Fibroblast of lung (primary cell): ENCODE results near the gene RADIL. TPM values are rescaled to one million over a fixed set of nuclear protein-coding genes. Genes with fewer than 3 reads are reported as not detected.

ENCODE experiments used
- DNase-seq, 2 donors: peaks; one replicate each; pipeline versions ENCODE4 v3.0.0 to v3.0.0-alpha.2; 2010; ENCODE audit warnings: low read depth in 2 of 2
- H2AFZ ChIP-seq: 2 replicates; pipeline ENCODE4 v1.5.1; 2012; ENCODE audit warnings: low read length, control low read depth, inconsistent platforms
- H3K27ac ChIP-seq: 2 replicates; pipeline ENCODE4 v1.5.1; 2011; ENCODE audit warnings: low read length, control low read depth; ENCODE audit not compliant: insufficient read depth
- H3K27me3 ChIP-seq: 2 replicates; pipeline ENCODE4 v1.5.1; 2011; ENCODE audit warnings: mild to moderate bottlenecking, low read length; ENCODE audit not compliant: control insufficient read depth, insufficient read depth
- H3K36me3 ChIP-seq: 2 replicates; pipeline ENCODE4 v1.5.1; 2011; ENCODE audit warnings: low read length; ENCODE audit not compliant: control insufficient read depth, insufficient read depth
- H3K4me1 ChIP-seq: 2 replicates; pipeline ENCODE4 v1.5.1; 2011; ENCODE audit warnings: low read length; ENCODE audit not compliant: control insufficient read depth, insufficient read depth; ENCODE audit errors: extremely low read depth
- H3K4me2 ChIP-seq: 2 replicates; pipeline ENCODE4 v1.5.1; 2011; ENCODE audit warnings: low read length, control low read depth; ENCODE audit not compliant: insufficient read depth; ENCODE audit errors: extremely low read depth
- H3K4me3 ChIP-seq, 4 experiments: fragments of 200-600 bp in 1 of 4; sonication (generic) in 1 of 4; replicated peaks in 1 of 4; 2 replicates each; pipeline ENCODE4 v1.5.1; 2011 to 2016; ENCODE audit warnings: low read length in 4 of 4, low read depth in 3 of 4, mild to moderate bottlenecking in 3 of 4, control low read depth in 2 of 4, inconsistent platforms in 1 of 4, mixed read lengths in 1 of 4; ENCODE audit not compliant: insufficient read depth in 1 of 4; ENCODE audit errors: control extremely low read depth in 1 of 4
- H3K79me2 ChIP-seq: 2 replicates; pipeline ENCODE4 v1.5.1; 2012; ENCODE audit warnings: mild to moderate bottlenecking, low read length, inconsistent platforms; ENCODE audit not compliant: control insufficient read depth, insufficient read depth
- H3K9ac ChIP-seq: 2 replicates; pipeline ENCODE4 v1.5.1; 2011; ENCODE audit warnings: mild to moderate bottlenecking, low read length, control low read depth; ENCODE audit not compliant: insufficient read depth
- H3K9me3 ChIP-seq: 2 replicates; pipeline ENCODE4 v1.5.1; 2012; ENCODE audit warnings: low read depth, low read length; ENCODE audit not compliant: control insufficient read depth, insufficient read depth
- H4K20me1 ChIP-seq: 2 replicates; pipeline ENCODE4 v1.5.1; 2011; ENCODE audit warnings: low read length; ENCODE audit not compliant: control insufficient read depth, insufficient read depth; ENCODE audit errors: extremely low read depth
- CTCF ChIP-seq, 2 donors: IDR thresholded peaks in 1 of 2; conservative IDR thresholded peaks in 1 of 2; 1 replicate in 1 of 2; 2 replicates in 1 of 2; pipeline ENCODE4 v1.5.1; 2011 to 2012; ENCODE audit warnings: low read length in 2 of 2, control low read depth in 1 of 2, inconsistent platforms in 1 of 2, low read depth in 1 of 2, mild to moderate bottlenecking in 1 of 2
- EZH2 ChIP-seq: IDR thresholded peaks from 2 replicates; pipeline ENCODE4 v1.5.1; 2012; ENCODE audit warnings: low read length, control low read depth, mild to moderate bottlenecking; ENCODE audit errors: missing control alignments
- polyA plus RNA-seq, 2 donors: library from polyadenylated mRNA; depleted of rRNA in 1 of 2; stranded (reverse) in 1 of 2; unstranded in 1 of 2; fragments of >200 nt; gene quantifications; 2 replicates each; pipeline ENCODE4 v1.2.1, GENCODE V29; 2011 to 2012; ENCODE audit warnings: missing spikeins in 1 of 2
- total RNA-seq: library from RNA; depleted of rRNA; stranded (reverse); fragments of >200 nt; gene quantifications from 2 replicates; pipeline ENCODE4 v1.2.1, GENCODE V29; 2014

Gene RADIL
- total and polyA plus RNA-seq, 2 donors (not counting 1 experiment from before 2014, with no cell fraction given) = 0.33 to 0.85 TPM

- DNase-seq = no peak
These were observed 94.8 kb downstream of the RADIL start for GRCh38 chr7:4788627-4789189.

GRCh38 chr7:4787947-4788626 is 95.4 kb downstream of the RADIL start:
- H3K9me3 ChIP-seq = no peaks in the 10 kb centered on the region
- H3K4me3 ChIP-seq = no peak overlapping the region
- no peak overlapping the region for H2AFZ ChIP-seq
- H3K27ac ChIP-seq = no peak overlapping the region
- no peak for DNase-seq
- peaks cover 2% of the 10 kb centered on the region for H3K4me1 ChIP-seq
- H3K9ac ChIP-seq = no peak overlapping the region
- no peak overlapping the region for H3K4me2 ChIP-seq
- H4K20me1 ChIP-seq = no peaks in the 10 kb centered on the region
- no peaks in the 10 kb centered on the region for H3K27me3 ChIP-seq
- TF ChIP-seq CTCF (conservative IDR thresholded peaks at IDR 0.05 in 1 of 2, IDR thresholded peaks at IDR 0.05 in 1 of 2; ENCODE audit: low read depth in 1 of 2, low read length in 2 of 2) (no peak), EZH2 (no peak)
- H3K79me2 ChIP-seq = no peaks in the 10 kb centered on the region
- peaks cover 52% of the 10 kb centered on the region for H3K36me3 ChIP-seq

More at GRCh38 chr7:4788627-4789189, 94.8 kb downstream of the RADIL start:
- TF ChIP-seq CTCF (conservative IDR thresholded peaks at IDR 0.05 in 1 of 2, IDR thresholded peaks at IDR 0.05 in 1 of 2; ENCODE audit: low read depth in 1 of 2, low read length in 2 of 2) (no peak), EZH2 (no peak)
- no peaks in the 10 kb centered on the region for H4K20me1 ChIP-seq
- H3K4me1 ChIP-seq = peaks cover 2% of the 10 kb centered on the region
- H3K9ac ChIP-seq = no peak overlapping the region
- no peaks in the 10 kb centered on the region for H3K79me2 ChIP-seq
- no peak overlapping the region for H3K4me3 ChIP-seq
- H2AFZ ChIP-seq = no peak overlapping the region
- H3K4me2 ChIP-seq = no peak overlapping the region
- no peaks in the 10 kb centered on the region for H3K9me3 ChIP-seq
- no peak overlapping the region for H3K27ac ChIP-seq
- no peaks in the 10 kb centered on the region for H3K27me3 ChIP-seq
- peaks cover 52% of the 10 kb centered on the region for H3K36me3 ChIP-seq

- no peak overlapping the region for H3K4me3 ChIP-seq
- no peaks in the 10 kb centered on the region for H3K27me3 ChIP-seq
- H3K36me3 ChIP-seq = peaks cover 50% of the 10 kb centered on the region
- no peaks in the 10 kb centered on the region for H3K79me2 ChIP-seq
- H3K9me3 ChIP-seq = no peaks in the 10 kb centered on the region
- peaks cover 2% of the 10 kb centered on the region for H3K4me1 ChIP-seq
- H3K9ac ChIP-seq = no peak overlapping the region
- H4K20me1 ChIP-seq = no peaks in the 10 kb centered on the region
- no peak overlapping the region for H3K27ac ChIP-seq
- no peak for DNase-seq
- H3K4me2 ChIP-seq = no peak overlapping the region
- no peak overlapping the region for H2AFZ ChIP-seq
- TF ChIP-seq EZH2 = no peak
- no peak for TF ChIP-seq CTCF (conservative IDR thresholded peaks at IDR 0.05 in 1 of 2, IDR thresholded peaks at IDR 0.05 in 1 of 2; ENCODE audit: low read depth in 1 of 2, low read length in 2 of 2)
These were observed 96.0 kb downstream of the RADIL start for GRCh38 chr7:4787541-4787940.
